GM18858 (cell line): ENCODE measurements around the gene MEGF11.
"Not testable (repeated sequence)": the region's sequence is repeated elsewhere in the genome, so short reads cannot be mapped to it uniquely, and the experiment has no call there.

Experiments
- ATAC-seq: cut with Tn5 transposase; IDR thresholded peaks from one replicate; pipeline ENCODE4 v1.9.1; 2021; ENCODE audit not compliant: unreplicated experiment

The MEGF11 gene

DNA sequence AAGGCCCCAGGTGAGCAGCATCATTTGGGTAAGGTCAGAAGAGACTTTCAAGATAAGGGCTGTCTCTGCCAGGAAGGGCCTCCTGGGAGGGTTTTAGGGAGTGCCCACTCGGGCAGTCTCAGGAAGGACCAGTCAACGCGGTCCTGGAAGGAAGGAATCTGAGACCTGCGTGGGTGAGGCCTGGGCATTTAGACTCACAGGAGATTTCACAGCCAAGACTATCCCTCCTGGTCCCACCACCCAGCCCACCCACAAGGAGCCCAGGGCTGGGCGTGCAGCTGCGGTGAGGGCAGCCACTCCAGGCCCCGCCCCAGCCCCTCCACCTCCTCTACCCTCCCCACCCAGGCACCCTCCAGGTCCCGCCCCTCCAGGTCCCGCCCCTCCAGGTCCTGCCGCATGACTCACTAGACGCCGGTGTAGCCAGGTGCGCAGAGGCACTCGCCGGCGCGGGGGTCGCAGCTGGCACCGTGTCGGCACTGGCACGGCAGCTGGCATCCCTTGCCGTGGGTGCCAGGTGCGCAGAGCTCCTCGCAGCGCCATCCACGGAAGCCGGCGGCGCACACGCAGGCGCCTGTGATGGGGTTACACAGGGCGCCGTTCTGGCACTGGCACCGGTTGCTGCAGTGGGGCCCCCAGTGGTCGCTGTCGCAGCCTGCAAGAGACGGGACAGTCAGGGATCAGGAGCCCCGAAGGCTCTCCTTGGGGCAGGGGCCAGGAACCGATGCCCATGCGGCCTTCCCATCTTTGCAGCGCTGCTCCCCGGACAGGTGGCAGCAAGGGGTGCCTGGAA lies 271.5 kb downstream of the MEGF11 start:
- no peak for ATAC-seq

DNA sequence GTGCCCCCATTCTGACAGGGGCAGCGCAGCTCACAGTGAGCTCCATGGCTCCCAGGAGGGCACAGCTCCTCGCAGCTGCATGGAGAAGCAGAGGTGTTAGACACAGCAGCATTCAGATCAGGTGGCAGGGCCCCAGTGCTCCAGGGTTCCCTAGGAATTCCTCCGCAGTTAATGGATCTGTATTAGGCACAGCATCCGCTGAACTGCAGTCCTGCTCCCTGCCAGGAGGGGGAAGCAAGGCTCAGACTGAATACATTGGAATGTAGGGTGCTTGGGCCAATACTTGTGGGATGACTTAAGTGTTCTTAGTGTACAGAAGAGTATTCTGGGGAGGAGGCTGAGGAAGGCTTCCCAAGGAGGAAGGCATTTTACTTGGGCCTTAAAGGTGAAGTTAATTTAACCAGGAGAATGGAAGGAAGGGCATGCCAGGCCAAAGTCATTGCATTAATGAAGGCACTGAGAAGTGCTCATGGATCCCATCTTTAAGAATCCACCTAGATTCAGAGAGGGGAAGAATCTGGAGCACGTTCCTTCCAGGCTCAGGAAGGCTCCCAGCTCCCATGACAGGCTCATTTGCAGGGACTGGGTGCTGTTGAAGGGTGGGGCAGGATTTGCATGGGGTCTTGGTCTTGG lies 272.6 kb downstream of the MEGF11 start:
- no peak for ATAC-seq

DNA sequence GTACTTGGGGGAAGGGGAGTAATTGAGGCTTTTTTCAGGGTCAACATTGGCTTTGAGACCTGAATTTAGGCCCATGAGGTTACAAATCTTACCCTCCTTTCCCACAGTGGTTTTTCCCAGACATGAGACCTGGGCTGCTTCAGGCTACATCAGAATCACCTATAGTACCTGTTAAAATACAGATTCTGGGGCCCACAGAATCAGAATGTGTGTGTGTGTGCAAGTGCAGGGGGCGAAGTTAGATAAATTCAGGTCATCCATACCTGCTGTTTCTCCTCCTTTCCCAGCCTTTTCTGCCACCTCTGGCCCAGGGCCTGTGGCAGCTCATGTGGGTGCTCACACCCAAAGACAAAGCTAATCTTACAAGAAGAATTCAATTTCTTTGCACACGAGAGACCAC lies 273.7 kb downstream of the MEGF11 start:
- ATAC-seq, result no peak

DNA sequence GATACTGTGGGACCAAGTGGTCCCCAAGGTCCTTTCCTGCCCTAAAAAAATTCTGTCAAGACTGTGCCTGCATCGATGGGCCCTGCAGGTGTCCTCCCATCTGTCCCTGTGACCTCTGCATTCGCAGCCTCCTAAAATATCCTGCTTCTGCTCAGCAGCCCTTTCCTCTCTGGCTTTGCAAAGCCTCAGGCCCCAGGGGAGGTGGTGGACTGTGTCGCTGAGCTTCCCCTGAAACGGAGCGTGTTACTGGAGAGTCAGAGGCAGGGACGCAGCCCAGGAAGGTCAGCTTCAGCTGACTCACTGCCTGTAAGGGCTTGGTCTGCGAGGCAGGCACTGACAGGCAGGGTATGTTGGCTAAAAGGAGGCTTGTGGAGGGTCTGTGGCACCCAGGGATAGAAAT lies 274.2 kb downstream of the MEGF11 start:
- no peak for ATAC-seq

DNA sequence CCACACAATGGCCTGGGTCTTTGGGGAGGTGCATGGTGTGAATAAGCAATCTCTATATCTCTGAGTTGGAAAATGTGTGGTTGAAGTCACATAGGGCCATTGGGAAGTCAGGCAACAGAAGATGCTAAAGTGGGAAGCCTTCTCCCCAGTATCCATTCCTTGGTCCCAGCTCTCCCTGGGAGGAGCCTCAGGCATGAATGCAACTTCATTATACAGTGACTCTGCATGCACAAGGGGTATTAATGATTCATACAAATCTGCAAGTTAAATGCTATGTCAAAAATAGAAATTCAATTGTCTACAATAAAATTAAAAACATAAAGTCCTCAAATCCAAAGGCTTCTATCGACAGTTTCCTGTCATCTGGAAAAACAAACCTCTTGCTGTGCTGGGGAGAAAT lies 275.4 kb downstream of the MEGF11 start:
- ATAC-seq, result no peak

DNA sequence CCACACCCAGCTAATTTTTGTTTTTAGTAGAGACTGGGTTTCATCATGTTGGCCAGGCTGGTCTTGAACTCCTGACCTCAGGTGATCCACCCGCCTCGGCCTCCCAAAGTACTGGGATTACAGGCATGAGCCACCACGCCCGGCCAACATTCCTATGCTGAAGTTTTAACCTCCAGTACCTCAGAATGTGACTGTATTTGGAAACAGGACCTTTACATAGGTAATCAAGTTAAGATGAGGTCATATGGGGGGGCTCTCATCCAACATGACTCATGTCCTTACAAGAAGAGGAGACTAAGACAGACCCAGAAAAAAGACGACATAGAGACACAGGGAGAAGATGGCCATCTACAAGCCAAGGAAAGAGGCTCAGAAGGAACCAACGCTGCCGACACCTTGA lies 277.4 kb downstream of the MEGF11 start:
- ATAC-seq, result not testable (repeated sequence)

DNA sequence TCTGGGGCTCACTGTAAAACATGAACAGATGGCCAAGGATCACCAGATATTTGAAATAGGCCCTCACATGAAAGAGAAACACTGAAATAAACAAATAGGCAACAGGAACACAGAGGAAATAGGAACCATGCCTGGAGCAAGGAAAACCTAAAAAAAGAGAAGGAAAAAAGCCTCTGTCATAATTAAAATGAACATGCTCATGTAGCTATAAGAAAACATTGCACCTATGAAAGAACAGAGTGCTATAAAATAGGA lies 281.9 kb downstream of the MEGF11 start:
- ATAC-seq, result no peak

DNA sequence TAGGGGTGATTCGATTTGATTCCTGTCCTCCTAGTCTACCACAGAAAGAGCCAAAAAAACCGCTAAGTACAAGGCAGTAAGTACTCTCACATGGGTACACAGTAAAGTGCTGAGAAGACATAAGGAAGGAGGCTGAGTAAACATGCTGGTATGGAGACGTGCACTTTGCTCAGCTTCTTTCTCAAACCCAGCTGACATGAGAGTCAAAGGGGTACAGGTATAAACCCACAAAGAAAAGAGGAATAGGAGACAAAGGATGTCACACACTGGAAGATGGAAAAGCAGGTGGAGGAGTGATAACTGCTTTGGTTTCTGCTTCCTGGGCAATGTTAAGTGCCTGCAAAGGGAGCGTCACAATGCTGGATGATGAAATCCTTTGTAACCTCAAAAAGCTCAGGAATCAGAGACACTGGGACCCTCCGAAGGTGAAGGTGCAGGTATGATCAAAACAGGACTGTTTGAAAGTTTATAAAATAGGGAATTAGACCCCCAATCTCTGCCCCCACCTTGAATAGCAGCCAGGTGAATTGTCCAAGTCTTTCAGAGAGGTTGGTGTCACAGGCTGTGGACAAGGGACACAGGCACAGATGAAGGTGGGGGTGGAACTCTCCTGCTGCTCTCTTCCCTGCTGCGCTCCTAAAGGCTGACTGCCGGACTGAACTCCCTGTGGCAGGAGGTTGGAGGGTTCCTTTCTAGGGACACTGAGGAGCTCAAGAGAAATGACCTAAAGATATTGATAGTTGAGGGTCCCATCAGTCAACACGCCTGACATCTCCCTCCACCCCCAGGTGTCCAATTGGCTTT lies 282.4 kb downstream of the MEGF11 start:
- ATAC-seq, result no peak

DNA sequence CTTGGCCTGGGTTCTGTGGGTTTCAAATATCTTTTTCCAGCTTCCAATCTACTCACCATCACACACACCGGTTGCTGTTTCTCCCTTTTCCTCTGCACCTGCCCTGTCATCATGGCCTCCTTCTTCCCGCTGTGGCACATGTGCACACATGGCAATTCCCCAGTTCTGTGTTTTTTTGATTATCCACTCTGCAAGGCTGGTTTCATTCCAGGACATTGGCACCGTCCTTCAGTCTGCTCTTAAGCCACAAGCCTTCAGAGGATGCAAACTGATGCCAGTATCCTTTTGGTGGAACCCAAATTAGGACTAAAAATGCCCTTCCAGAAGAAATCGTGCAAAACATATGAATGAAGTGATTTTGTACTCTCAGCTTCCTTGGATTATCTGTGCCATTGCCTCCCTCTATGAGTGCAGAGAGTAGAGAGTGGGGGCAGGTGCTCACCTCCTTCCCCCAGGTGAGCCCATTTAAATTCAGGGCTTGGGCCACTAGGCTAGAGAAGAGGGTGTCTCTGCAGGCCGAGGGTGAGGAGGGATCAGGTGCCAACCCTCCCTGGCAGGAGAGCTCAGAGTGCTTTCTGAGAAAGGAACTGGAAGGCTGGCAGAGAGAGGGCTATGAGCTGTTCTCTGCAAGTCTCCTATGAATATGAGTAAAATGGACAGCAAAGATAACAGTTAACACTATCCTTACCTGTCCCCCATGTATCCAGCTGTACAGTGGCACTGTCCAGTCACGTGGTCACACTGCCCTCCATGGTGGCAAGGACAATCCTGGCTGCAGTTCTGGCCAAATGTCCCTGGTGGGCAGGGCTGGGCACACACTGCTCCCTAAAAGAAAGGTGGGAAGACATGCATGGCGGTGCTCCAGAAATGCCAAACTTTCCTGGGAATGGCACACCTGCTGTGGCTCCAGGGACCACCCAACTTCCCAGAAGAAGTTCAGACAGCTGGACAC lies 283.4 kb downstream of the MEGF11 start:
- no peak for ATAC-seq

DNA sequence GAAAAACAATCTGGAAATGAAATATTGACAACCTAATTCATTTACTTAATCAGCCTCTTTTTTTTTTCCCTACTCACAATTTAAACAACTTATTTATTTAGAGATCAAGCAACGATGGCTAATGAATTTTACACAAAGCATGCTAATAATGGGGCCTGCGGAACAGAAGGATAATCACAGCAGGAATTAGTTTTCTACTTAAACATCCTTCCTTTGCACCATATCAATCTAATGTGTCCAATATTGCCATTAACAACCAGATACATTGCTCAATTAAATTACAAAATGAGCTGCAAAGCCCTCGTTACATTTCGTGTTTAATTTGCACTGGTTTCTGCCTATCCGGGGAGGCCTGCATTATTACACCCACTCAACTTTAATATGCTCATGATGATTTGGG lies 285.0 kb downstream of the MEGF11 start:
- no peak for ATAC-seq

DNA sequence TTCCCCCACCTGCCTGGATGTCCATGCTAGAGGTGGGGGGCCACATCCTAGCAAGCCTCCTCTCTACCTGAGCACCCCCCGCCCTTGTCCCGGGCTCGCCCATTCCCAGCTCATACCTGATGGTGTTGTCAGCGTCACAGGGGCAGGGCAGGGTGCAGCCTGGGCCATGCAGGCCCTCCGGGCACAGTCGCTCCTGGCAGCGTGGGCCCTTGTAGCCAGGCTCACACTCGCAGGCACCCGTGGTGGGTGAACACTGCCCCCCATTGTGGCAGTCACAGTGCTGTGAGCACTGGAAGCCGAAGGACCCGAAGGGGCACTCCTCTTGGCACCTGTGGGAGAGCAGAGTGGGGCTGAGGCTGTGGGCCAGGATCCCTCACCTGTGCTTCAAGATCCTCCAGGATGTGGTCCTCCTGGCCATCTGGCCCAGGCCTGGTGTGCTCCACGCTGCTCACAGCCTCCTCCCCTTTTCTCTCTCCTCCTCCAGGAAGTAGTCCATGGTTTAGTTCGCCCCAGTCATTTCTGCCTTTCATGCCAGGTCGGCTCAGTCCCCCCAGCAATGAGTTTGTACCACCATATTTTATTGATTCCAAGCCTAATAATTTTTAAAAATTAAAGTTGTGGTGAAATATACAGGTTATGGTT lies 288.6 kb downstream of the MEGF11 start:
- ATAC-seq, result no peak

DNA sequence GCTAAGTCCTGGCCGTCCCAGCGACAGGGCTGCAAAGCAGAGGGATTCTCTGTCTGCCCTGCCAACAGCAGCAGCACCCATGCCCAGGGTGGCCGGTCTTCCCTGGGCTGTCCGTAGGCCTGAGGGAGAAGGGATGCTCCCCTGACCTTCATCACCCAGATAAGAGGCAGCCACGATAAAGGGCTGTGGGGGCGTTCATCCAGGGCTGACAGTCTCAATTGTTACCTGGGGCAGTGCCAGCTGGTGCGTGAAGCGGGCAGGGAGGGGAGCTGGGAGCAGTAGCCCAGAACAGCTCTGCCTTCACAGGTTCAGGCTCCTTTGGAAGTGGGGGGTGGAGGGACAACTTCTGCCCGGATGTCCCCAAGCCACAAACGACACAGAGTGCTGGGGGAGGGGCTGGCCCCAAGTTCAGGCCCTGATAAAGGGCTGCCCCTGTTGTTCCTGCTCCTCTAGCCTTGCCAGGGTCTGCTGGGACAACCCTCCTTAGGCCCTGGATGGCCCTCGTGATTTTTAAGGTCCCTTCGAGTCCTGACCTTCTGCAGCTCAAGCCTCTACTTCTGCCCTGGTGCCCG lies 289.6 kb downstream of the MEGF11 start:
- no peak for ATAC-seq

DNA sequence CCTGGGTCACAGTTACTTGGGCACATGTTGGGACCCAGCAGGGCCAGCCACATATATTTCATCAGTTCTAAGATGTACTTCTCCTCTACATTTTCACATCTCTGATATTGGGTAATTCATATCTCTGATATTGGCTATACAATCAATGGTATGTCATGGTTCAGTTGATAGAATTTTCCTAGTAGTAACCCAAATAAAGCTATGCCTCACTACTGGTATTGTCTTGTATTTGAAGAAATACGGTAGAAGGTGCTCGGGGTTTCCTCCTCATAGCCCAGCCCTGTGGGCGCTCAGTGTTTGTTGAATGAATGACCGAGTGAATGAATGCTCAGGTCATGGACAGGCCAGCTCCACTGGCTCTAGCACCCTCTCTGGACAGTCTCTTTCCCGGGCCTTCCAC lies 290.2 kb downstream of the MEGF11 start:
- ATAC-seq, result no peak

DNA sequence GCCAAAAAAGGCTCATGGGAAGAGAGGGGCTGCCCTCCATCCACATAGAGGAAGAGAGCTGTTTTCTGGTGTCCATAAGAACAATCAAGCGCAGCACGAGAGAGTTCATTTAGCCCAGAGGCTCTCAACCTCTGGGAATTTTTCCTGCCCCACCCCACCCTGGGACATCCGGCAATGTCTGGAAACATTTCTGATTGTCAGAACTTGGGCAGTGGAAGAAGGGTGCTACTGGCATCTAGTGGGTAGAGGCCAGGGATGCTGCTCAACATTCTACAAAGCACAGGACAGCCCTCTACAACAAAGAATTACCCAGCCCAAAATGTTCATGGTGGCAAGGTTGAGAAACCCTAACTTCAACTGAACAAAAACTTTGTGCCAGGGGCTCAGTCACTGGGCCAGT lies 291.4 kb downstream of the MEGF11 start:
- ATAC-seq, result no peak

DNA sequence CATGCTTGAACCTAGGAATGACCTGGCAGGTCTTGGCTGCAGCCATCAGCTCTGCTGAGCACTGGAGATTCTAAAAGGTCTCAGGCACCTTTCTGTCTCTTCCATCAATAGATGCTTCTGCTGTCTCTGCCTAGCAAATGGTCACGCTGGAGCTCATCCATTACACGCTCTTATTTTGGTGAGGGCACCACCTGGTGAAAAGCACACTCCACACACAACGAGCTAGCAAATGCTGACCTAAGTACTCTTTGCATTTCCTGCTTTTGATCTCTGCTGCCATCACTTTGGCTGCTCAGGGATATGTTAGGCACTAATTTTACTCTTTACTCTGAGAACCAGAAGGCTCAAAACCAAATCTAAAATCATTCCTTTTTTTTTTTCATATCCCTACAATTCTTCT lies 293.0 kb downstream of the MEGF11 start:
- ATAC-seq, result no peak

DNA sequence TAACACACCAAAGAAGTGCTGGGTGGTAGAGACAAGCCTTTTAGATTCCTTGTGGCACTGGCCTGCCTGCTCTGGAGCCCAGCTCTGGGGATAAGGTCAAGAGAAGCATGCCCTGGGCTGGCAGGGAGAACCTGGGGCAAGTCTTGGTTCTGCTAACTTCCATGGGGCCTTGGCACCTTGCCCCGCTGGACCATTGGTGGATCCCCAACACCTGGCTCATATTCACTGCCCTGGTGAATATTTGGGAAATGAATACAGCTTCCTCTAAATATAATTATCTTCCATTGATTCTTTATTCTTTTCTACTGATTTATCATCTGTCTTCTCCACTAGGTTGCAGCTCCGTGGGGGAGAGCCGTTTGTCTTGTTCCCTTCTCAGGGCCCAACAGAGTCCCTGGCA lies 294.7 kb downstream of the MEGF11 start:
- no peak for ATAC-seq

DNA sequence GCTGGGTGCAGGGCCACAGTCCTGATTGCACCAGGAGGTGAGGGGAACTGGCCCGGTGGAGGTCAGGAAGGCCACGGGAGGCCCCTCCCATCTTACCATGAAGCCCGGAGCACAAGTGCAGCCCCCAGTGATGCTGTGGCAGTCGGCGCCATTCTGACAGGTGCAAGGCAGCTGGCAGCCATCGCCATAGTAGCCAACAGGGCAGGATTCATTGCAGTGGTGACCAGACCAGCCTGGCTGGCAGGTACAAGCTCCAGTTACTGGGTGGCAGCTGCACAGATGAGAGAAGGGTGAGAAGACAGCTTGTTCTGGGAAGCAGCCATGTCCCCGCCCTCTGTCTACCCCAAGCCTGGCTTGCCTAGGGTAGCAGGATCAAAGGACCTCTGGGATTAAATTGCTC lies 296.1 kb downstream of the MEGF11 start:
- no peak for ATAC-seq

DNA sequence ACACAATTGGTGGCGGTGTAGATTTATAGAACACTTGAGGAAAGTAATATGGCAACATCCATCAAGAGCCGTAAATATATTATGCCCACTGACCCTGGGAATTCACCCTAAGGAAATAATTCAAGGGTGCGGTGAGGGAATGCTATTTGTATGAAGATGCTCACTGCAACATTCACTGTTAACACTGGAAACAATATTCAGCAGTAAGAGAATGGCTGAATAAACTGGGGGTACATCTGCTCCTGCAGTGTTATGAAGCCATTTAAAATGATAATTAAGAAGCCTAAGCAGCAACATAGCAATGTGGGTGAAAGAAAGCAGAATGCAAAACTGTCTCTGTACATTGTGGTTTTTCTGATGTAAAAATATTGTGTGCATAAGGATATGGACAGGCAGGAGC lies 296.7 kb downstream of the MEGF11 start:
- no peak for ATAC-seq

DNA sequence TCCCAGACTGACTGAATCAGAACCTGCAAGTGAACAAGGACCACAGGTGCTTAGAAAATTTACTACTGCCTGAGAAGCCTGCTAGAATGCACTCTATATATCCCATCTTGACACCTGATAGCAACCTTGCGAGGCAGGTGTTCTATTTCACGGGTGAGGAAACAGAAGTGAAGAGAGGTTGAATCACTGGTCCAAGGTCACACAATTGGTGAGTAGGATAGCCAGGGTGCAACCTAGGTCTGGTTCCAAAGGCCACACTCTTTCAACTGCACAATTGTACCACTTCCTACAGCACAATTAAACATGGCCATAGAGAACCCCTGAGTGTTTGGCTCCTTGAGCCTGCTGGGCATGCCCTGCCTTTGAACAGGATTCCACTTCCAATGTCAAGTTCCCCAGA lies 297.2 kb downstream of the MEGF11 start:
- ATAC-seq, result no peak

DNA sequence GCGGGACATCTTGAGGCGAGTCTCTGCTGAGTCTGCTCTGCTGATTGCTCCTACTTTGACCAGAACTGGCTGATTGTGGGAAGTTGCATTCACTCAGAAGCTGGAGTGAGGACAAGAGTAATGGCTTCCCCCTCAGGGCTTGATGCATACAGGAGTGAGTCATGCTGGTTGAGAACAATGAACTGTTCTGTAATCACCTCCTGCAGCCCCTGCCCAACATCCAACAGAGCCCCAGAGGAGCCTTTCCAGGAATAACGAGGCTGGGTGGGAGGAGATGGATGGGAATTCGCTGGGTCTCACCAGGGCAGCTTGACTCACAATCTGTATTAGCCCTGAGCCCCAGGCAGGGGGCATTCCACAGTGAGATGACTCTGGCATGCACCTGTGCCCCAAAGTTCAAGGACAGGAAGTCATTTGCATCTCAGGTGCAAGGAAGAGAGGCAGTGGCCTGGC lies 299.2 kb downstream of the MEGF11 start:
- ATAC-seq, result no peak
